ENCODE results near the gene FGGY. TPM values are rescaled to one million over a fixed set of nuclear protein-coding genes. Genes with fewer than 3 reads are reported as not detected.
"Not testable (repeated sequence)": the region's sequence is repeated elsewhere in the genome, so short reads cannot be mapped to it uniquely, and the experiment has no call there.

The FGGY gene
- total RNA-seq, 1 experiment from 2014 or later = 14.2 TPM

DNA sequence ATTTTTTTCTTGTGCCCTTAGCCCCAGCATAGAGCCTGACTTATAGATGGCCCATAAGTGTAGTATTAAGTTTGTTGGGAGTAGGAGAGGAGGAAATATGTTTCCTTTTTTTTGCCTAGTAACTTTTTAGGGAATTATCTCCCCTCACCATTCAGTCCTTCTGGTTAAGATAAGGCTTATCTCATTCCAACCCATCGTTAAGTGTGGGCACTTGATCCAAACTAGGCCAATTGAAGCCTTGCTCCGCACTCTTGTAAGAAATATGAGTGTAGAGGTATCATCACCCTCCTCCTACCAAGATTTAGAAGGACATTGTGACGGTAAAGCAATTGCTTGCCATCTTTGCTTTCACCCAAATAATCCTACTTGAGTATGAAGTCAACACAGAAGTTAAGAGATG lies 8.8 kb upstream of the FGGY start:
- DNase-seq (ENCODE audit: low spot score) = no peak

DNA sequence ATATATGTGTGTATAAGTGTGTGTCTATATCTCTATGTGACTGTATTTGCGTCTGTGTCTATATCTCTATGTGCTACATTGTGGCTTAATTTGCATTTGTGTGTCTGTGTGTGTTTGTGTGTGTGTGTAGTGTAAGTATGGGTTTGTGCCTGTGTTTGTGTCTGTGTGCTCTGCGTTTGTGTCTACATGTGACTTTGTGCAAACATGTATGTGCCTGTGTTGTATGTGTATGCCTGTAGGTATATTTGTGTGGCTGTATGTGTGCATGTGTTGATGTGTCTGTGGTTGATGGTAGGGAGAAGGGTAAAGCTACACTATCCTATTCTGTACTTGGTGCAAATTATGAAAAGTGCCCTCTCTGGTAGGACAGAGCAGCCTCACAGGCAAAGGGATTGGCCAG lies 7.3 kb upstream of the FGGY start:
- DNase-seq (ENCODE audit: low spot score) = no peak

DNA sequence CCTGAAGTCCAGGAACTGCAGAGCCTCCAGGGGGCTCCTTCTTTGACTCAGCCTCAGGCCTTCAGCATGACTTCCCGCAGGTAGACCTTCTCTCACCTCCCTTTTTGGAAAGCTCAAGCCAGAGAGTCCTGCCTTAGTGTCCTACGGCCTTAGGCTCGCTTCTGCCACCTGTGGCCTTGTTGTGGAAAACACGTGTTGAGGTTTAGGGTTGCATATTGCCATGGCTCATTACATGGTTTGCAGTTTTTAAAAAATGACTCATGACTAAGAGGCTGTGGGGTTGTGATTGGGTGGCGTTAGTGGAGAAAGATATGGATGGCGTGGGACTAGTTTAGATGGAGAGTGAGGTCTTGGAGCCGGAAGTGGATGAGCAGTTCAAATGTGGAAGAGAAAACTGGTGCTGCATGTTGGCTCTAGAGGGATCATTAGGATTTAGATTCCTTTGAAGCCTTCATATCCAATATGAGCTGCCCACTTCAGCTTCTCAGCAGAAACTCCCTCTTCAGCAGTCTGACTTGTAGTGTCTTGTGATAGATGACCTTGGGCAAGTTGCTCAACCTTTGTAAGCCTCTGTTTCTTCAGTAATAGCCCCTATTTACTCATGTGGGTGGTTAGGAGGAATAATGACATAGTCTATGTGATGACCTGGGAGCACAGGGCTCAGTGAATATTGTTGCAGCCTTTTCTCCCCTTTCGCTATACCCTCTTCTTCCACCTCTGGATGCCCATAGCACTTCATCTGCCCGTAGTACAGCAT lies 6.5 kb upstream of the FGGY start:
- peak; percentile 86 for DNase-seq (ENCODE audit: low spot score)

DNA sequence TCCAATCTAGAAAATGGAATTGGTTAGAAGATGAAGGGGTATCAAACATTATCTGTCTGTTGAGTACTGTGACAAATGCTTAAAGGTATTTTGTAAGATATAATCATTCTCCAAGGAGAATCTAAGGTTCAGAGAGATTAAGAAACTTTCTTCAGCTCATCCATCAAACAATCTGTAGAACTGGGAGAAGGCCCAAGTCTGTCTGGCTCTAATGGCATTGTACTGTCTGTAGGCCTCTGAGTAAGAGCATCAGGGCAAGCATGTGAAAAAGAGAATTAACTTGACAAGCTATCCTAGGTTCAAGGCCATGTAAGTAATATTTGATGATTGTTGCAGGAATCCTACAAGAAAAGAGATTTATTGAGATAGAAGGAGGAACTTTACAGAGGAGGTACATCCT lies 5.3 kb upstream of the FGGY start:
- no peak for DNase-seq (ENCODE audit: low spot score)

DNA sequence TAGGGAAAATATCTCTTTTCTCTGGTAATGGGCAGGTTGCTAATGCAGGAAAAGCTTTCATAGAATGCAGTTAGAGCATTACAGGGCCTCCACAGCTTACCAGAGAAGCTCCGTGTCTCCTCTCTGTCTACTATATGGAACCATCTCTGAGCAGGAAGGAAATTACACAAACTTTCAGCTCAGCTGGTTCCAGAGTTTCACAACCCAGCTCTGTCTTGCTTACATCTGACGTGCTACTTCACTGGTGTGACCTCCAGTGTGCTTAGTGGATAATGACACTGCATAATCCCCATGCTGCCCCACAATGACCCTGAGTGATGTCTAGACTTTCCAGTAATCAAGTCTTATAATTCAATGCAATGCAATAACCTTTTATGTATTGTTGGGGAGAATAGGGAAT lies 4.3 kb upstream of the FGGY start:
- DNase-seq (ENCODE audit: low spot score) = no peak

DNA sequence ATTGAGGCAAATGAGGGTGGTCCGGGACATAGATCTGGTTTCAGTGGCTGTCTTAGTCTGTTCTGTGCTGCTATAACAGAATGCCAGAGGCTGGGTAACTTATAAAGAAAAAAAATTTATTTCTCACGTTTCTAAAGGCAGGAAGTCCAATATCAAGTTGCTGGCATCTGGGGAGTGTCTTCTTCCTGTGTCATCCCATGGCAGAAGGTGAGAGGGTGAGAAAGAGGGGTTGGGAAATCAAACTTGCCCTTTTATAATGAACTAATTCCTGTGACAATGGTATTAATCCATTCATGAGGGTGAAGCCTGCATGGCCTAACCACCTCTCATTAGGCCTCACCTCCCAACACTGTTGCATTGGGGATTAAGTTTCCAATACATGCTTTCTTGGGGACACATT lies 3.7 kb upstream of the FGGY start:
- no peak for DNase-seq (ENCODE audit: low spot score)

DNA sequence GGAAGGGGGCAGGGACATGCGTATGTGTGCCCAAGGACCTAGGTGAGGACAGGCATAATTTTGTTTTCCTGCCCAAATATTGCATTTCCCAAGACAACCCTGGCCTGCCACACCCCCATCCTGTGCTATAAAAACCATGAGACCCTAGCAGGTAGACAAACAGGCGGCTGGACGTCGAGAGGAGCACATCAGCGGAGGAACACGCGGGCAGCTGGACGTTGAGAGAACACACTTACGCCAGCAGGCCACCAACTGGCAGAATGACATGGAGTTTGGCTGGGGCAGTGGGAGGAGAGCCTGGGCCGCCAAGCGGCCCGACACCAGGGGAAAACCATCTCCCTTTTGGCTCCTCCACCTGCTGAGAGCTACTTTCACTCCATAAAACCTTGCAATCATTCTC lies 3.0 kb upstream of the FGGY start:
- no peak for DNase-seq (ENCODE audit: low spot score)

DNA sequence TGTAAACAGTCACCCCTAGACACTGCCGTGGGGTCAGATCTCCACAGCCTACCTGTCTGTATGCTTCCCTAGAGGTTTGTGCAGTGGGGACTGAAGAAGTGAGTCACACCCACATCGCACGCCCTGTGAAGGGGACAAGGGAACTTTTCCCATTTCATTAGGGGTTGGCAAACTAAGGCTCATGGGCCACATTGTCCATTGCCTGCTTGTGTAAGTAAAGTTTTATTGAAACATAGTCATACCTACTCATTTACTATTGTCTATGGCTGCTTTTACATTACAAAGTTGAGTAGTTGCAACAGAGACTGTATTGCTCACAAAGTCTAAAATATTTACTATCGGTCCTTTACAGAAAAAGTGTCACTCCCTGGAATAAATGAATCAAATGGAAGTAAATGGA lies 2.5 kb upstream of the FGGY start:
- no peak for DNase-seq (ENCODE audit: low spot score)

DNA sequence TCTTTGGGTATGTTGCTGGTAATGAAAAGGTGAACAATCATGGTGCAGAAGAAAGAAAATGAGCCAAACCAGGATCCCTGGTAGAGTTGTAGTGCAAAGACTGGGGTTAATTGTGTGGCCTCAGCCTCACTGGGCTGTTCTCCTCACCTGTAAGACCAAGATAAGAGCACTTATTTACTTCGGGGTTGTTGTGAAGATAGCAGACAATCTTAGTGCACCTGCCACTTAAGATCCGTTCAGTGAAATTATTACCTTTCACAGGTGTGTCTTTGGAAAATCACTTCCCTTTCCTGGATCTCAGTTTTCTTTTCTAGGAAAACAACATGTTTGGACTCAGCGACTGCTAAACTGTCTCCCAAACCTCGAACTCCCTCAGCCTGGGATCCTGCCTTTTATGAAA lies 1.3 kb upstream of the FGGY start:
- peak; percentile 43 for DNase-seq (ENCODE audit: low spot score)

DNA sequence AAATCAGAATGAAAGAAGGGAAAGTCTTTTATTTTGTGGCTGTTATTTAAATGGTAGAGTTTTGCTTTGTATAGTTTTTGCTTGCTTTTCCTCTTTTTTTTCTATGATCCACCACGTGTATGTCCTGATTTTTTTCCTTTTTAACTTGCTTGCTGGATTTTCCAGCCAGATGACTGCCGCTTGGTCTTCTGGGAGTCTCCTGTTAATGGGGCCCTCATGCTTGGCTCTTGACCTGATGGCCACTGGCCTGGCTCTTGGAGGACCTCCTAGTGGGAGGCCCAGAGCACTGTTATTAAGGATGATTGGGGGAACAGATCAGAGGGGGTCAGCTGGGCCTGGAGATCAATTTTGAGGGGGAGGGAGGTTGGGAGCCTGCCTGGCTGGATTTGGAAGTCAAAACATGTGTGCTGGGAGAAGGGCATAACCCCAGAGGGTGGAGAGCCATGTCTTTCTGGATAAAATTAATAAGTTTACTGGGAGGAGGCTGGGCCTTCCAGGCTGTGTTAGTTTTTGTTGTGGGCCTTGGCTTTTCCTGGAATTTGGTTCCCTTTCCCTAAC lies 1.2 kb downstream of the FGGY start:
- DNase-seq (ENCODE audit: low spot score) = no peak

DNA sequence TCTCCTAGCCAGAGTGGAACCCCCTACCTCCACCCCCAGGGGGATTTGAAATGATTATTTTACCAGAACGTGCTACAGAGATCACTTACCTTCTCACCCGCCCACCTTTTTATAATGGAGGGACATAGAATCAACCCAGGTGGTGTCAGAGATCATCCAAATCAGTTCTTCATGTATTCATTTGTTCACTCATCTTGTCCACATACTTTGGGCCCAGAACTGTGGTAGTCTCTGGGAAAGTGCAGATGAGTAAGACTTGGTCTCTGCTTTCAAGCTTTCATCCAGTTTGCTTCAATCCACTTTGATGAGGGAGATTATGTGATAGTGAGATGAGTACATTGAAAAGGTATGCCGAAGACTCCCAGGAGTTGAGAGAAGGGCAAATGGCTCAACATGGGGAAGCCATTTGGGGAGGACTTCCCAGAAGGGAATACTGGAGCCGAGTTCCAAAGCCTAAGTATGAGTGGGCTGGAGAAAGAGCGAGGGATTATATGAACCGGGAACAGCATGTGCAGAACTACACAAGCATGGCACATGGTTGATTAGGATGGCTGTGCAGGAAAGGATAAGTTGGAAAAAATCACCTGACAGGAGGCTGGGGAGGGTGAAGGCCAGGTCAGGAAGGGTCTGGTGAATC lies 1.9 kb downstream of the FGGY start:
- no peak for DNase-seq (ENCODE audit: low spot score)

DNA sequence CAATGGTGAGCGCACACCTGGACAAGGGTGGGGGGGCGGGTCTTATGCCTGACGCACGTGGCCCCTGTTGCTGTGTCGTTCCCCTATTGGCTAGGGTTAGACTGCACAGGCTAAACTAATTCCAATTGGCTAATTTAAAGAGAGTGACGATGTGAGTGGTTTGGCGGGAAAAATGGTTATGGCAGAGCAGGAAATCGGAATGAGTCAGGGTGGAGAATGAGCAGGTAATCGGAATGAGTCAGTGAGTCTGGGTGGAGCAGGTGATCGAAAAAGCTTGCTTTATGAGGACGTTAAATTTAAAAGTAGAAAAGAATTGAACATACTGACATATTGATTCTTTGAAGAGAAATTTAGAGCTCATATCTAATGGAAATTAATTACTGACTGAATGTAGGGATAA lies 2.8 kb downstream of the FGGY start:
- DNase-seq (ENCODE audit: low spot score) = not testable (repeated sequence)

DNA sequence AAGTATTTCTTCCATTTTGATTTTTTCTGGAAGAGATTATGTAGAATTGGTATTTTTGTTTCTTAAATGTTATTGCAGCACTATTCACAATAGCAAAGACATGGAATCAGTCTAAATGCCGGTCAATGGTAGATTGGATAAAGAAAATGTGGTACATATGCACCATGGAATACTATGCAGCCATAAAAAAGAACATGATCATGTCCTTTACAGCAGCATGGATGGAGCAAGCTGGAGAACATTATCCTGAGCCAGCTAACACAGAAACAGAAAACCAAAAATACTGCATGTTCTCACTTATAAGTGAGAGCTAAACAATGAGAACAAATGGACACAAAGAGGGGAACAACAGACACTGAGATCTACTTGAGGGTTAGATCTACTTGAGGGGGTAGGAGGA lies 5.4 kb downstream of the FGGY start:
- no peak for DNase-seq (ENCODE audit: low spot score)

DNA sequence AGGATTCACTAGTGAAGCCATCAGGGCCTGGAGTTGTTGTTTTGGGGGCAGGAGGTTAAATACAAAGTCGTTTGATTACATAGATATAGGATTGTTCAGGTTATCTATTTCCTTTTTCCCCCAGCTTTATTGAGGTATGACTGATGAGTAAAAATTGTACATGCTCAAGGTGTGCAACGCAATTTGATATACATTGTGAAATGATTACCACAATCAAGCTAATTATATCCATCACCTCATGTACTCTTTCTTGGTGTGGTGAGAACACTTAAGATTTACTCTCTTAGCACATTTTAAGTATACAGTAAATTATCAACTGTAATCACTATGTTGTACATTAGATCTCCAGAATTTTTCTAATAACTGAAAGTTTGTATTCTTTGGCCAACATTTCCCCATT lies 6.0 kb downstream of the FGGY start:
- DNase-seq (ENCODE audit: low spot score) = no peak

DNA sequence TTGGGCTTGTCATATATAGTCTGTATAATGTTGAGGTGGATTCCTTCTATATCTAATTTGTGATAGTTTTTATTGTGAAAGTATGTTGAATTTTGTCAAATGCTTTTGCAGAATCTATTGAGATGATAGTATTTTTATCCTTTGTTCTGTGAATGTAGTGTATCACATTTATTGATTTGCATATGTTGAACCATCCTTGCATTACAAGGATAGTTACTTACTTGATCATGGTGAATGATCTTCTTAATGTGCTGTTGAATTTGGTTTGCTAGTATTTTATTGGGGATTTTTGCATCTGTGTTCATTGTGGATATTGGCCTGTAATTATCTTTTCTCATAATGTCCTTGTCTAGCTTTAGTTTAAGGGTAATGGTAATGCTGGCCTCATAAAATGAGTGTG lies 8.3 kb downstream of the FGGY start:
- DNase-seq (ENCODE audit: low spot score) = no peak

DNA sequence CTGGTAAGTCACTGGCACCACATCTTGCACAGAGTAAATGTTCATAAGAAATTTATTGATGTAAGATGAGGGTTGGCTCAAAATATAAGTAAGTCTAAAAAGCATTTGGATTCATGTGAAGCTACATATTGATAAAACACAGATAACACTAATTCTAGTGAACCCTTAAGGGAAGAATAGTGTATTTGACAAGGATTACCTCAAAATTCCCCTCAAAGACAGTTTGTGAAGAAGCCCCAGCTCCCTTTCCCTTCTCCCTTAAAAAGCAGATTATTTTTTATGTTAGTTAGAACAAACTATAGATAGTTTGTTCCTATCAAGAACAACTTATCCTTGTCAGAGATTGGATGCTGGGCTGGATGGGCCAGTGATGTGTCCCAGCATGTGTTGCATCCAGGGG lies 10.7 kb downstream of the FGGY start:
- DNase-seq (ENCODE audit: low spot score) = no peak

DNA sequence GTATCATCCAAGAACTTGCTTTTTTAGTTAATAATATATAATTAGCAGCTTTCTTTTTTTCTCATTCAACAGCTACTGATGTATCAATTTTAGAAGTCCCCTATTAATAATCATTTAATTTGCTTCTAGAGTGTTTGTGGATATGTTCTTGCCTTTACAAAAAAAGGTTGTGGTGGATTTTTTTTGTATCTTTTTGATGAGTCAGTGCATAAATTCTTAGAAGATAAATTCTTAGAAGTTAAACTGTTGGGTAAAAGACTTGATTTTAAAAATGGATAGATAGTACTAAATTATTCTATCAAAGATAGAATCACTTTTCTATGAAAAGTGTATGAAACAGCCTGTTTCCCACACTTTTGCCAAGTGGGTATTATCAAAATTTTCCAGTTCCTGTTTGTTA lies 11.9 kb downstream of the FGGY start:
- DNase-seq (ENCODE audit: low spot score) = no peak

DNA sequence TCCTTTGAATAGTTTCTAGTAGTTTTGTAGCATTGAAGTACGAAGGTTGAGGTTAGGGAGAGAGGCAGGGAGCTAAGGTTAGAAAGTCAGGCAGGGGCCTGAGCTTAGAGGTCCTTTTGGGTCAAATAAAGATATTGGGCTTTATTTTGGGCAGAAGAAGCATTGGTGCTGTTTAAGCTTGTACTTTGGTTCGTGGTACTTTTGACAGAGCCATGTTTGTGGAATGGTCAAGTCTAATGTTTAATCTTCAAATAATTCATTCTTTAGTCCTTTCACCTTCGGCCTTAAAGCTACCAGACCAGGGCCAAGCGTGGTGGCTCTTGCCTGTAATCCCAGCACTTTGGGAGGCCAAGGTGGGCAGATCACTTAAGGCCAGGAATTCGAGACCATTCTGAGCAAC lies 12.5 kb downstream of the FGGY start:
- no peak for DNase-seq (ENCODE audit: low spot score)

DNA sequence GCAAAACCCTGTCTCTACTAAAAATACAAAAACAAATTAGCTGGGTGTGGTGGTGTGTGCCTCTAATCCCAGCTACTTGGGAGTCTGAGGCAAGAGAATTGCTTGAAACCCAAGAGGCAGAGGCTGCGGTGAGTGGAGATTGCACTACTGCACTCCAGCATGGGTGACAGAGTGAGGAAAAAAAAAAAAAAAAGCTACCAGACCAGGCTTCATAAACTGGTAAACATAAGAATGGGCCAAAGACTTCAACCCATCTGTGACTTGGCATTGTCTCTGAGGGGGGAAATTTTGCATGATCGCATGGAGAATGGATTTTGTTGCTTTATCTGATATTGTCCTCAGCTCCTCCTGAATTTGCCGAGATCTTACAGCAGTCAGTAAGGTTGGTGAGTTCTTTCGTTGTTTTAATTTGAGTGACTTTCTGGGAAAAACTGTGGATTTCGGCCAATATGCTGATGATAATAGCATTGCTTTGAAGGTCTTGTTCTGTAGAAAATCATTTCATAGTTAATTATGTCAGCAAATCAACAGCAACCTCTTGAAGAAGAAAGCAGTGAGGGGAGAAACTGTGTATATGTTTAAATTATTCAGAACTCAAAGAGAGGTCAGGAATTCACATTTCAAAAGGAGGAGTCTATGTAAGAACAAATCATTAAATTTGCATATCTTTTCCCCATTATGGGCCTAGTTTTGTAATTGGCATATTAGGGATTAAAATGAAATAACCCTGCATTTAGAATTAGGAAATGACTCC lies 13.1 kb downstream of the FGGY start:
- DNase-seq (ENCODE audit: low spot score) = no peak

DNA sequence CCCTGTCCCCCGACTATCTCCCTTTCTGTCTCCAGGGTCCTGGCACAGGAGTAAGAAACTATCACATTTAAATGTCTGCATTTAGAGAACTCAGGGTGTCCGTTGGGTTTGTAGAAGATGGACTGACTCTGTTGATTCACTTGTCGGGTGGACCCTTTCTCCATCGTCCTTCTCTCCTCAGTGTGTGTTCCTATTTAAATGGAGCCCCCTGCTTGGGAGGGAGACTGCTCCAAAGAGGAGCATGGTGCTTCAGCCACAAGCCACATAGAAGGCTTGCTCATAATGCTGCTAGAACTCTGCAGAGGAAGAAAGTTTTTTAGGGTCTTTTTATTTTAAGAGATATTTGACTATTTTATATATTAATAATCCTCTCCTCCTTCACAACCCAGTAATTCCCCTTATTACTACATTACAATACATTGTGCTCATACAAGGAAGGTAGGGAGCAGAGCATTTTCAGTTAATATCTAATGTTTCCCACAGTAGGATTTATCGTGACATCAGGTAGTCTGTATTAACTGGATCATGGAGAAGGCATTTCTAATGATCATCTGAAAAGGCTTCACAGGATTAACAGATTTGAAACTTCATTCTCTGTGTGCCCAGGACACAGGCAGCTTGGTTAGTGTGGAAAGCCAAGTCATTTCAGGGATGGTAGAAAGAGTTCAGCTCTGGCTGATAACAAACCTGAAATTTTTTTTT lies 13.8 kb downstream of the FGGY start:
- no peak for DNase-seq (ENCODE audit: low spot score)

DNA sequence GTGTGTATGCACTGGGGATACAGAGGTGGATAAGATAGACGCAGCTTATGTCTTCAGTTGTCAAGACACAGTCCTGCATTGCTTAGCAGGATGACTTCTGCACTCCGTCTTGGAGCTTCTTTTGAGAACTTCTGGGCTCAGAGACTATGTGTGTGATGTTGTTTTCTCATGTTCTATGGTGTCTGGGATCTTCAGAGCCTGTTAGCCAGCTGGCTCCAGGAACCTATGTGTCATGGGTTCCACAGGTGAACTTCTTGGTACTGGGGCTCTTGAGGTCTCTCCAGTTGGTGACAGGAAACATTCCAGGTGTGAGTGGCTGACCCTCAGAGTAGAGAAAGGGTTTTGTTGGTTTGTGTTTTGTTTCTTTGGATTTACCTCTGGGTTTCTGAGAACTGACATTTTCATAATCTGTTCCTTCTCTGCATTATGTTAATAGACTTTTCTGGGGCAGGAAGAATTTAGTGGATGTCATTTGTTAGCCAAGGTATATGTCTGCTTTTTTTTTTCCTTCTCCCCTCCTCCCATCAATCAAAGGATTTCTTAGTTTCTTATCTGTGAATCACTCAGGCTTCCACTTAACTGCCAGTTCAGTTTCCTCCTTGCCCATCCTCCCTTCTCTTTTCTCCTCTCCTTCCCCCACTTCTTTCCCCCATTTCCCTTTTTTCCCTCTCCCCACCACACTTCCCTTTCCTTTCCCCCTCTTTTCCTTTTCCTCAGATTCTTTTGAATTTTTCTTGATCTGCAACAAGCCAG lies 18.1 kb downstream of the FGGY start:
- DNase-seq (ENCODE audit: low spot score) = no peak
